ENCODE results near the gene BLOC1S4.
A peak's percentile ranks its signal among the peaks of the same experiment; 100 is the strongest.
"Not testable (repeated sequence)": the region's sequence is repeated elsewhere in the genome, so short reads cannot be mapped to it uniquely, and the experiment has no call there.

BLOC1S4 gene

DNA sequence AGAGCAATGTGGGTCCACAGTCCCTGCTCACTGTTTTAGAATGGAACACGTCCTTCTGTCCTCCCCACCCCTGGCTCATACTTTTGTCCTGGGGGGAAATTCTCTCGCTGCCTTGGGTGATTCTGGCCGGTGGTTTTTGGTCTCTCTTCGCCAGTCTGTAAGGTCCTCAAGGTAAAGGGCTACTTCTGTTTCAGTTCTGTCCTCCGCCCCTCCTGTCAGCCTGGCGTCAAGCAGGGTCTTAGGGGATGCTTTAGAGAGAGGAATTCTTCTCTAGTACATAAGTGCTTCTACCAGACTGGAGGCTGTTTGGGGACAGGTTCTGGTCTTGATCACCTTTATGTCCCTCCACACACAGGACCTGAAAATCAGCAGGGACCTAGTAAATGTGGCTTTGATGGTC, 5.7 kb upstream of the BLOC1S4 start:
- intact Hi-C loops (cut with DNase I) = loop anchor here (10.0 kb wide), 1 partner anchor 275 kb away; no protein-coding TSS in a partner anchor
- DNase-seq = peak in 1 of 42 donors; percentile 2

DNA sequence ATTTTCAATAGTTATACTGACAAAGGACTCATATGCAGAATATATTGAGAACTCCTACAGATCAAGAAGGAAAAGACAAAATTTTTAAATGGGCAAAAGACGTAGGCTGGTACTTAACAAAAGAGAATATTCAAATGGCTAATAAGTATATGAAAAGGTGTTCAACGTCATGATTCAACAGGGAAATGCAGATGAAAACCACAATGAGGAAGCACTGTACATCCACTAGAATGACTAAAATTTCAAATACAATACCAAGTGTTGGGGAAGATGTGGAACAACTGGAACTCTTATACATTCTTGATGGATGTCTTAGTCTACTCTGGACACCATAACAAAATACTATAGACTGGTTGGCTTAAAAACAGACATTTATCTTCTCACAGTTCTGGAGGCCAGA, 5.0 kb upstream of the BLOC1S4 start:
- no peak for DNase-seq
- intact Hi-C loops (cut with DNase I) = loop anchor here (10.0 kb wide), 1 partner anchor 274 kb away; no protein-coding TSS in a partner anchor

GRCh38 chr4:6714954-6715353, 1.0 kb upstream of the BLOC1S4 start:
- DNase-seq = no peak
- intact Hi-C loops (cut with DNase I) = loop anchor here (10.0 kb wide), 1 partner anchor 270 kb away; no protein-coding TSS in a partner anchor

- intact Hi-C loops (cut with DNase I) = loop anchor here (2.0 to 10.0 kb wide), 2 partner anchors 67 to 269 kb away; partner anchors contain the start of gene KIAA0232
- DNase-seq = no peak
Observed at GRCh38 chr4:6715704-6716017, 313 bp upstream of the BLOC1S4 start.

DNA sequence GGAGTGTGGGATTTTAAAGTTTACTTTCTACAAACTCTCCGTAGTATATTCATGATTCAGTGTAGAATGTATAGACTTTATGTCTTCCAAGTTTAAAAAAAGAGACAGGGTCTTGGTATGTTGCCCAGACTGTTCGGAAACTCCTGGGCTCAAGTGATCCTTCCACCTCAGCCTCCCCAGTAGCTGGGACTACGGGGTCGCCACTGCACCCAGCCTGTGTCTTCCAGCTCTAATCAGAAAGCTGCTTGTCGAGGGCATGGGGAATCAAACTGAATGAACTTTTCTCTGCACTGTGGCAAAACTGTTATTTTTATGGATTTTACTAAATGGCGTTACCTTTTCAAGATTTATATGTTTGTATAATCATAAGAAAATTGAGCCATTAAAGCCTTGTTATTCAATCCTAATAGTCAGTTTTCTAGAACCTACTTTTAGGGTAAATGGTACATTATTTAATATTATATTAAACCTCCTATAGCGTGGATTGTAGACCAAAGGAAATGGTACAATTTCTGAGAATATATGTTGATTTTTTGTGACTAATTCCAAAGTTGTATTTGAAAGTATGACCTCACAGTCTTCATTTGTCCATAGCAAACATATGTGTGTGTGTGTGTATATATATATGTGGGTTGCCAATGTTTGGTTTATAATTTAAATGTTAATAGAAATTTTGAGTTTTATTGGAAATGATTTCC, 1.1 kb downstream of the BLOC1S4 start:
- intact Hi-C loops (cut with DNase I) = loop anchor here (2.0 to 10.0 kb wide), 2 partner anchors 66 to 268 kb away; partner anchors contain the start of gene KIAA0232
- no peak for DNase-seq

- intact Hi-C loops (cut with DNase I) = loop anchor here (10.0 kb wide), 1 partner anchor 266 kb away; no protein-coding TSS in a partner anchor
- DNase-seq = no peak
Observed at GRCh38 chr4:6718932-6719610, 3.1 kb downstream of the BLOC1S4 start.

GRCh38 chr4:6719611-6720179, 3.7 kb downstream of the BLOC1S4 start:
- intact Hi-C loops (cut with DNase I) = loop anchor here (5.0 to 10.0 kb wide), 4 partner anchors 153 to 348 kb away; partner anchors contain the start of gene GRPEL1
- no peak for DNase-seq

- intact Hi-C loops (cut with DNase I) = loop anchor here (5.0 kb wide), 3 partner anchors 152 to 347 kb away; partner anchors contain the start of gene GRPEL1
- DNase-seq = peak; percentile 73 to 98 (median 92)
Observed at GRCh38 chr4:6720202-6720699, 4.3 kb downstream of the BLOC1S4 start.

DNA sequence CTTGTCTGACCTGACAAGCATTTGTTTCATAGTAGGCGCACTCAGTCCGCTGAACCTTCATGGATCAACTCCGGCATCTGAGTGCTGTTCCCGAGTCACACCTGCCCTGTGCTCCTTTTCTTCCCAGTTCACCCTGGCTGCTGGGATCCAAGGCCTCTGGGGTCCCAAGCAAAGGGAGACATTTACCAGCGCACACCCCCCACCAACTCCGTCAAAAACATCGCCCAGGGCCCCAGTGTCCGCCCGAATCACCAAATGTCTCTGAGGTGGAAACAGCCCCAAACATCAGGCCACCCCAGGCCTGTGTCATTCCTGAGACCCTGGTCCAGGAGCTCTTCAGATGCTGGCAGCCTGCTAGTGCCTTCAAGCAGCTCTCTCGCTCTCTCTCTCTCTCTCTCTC, 5.1 kb downstream of the BLOC1S4 start:
- DNase-seq = no peak
- intact Hi-C loops (cut with DNase I) = loop anchor here (5.0 kb wide), 3 partner anchors 151 to 346 kb away; partner anchors contain the start of gene GRPEL1

- intact Hi-C loops (cut with DNase I) = loop anchor here (5.0 kb wide), 3 partner anchors 149 to 344 kb away; partner anchors contain the start of gene GRPEL1
- DNase-seq = no peak
Observed at GRCh38 chr4:6722891-6723290, 6.9 kb downstream of the BLOC1S4 start.

- intact Hi-C loops (cut with DNase I) = loop anchor here (5.0 kb wide), 3 partner anchors 148 to 343 kb away; partner anchors contain the start of gene GRPEL1
- DNase-seq = no peak
Observed at GRCh38 chr4:6723851-6724250, 7.9 kb downstream of the BLOC1S4 start.

GRCh38 chr4:6724421-6725111, 8.6 kb downstream of the BLOC1S4 start:
- peak in 8 of 42 donors; percentile 24 to 77 (median 39) for DNase-seq
- intact Hi-C loops (cut with DNase I) = loop anchor here (5.0 kb wide), 3 partner anchors 148 to 343 kb away; partner anchors contain the start of gene GRPEL1

- DNase-seq; intact Hi-C loops (cut with DNase I): not testable (repeated sequence)
Observed at GRCh38 chr4:6725427-6725961, 9.5 kb downstream of the BLOC1S4 start.

- peak; percentile 78 to 95 (median 90) for DNase-seq
- intact Hi-C loops (cut with DNase I) = no loop called here
Observed at GRCh38 chr4:6727081-6727942, 11.3 kb downstream of the BLOC1S4 start.

DNA sequence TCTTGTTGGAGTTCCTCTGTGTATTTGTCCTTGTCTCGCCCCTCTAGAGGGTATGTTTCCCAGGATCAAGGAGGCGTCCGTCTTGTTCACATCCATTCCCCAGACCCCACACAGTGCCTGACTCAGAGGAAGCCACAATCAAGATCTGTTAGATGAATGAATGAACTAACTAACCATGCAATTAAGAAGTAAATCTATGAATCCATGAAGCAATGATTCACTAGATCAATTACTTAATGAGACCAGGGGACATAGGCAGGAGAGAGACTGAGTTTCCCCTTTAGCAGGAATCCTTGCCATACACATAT, 11.9 kb downstream of the BLOC1S4 start:
- intact Hi-C loops (cut with DNase I) = no loop called here
- DNase-seq = peak in 1 of 42 donors; percentile 4

DNA sequence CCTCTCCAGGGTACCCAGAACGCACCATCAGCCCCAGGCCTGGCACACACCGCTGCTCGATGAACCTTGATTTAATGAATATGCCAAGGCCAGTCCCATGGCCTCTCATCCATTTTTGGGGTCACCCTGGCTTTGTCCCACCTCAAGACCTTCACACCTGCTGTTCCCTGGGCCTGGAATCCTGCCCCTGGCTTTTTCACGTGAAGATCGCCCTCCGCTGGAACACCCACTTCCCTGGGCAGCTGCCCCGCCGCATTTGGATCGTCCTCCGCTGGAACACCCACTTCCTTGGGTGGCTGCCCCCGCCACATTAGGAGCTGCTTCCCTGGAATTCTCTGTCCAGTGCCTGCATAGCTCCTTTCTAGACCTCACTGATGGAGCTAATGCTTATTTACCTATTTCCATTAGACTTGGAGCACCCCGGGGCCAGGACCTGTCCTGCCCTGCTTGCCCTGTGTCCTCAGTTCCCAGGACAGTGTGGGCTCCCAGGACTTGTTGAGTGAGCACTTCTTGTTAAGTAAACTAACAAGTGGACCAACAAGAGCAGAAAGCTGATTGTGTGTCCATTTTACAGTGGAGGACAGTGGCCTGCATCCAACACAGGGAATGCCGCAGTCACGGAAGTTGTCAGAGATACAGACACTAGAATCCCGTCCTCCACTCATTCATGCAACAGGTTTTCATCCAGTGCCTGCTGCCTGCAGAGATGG, 12.5 kb downstream of the BLOC1S4 start:
- intact Hi-C loops (cut with DNase I) = no loop called here

More for the DNA sequence above, 12.5 kb downstream of the BLOC1S4 start:
- peak in 1 of 42 donors; percentile 9 for DNase-seq

Measured in head of caudate nucleus (tissue), 42 donors.